ACC112 (cell line): ENCODE measurements around the gene ZBTB22.

Experiments used
- H2AFZ ChIP-seq: fragments of 200-600 bp; sonication (generic); one replicate; pipeline ENCODE4 v1.6.0; 2017; ENCODE audit warnings: antibody characterized with exemption, low read length; ENCODE audit not compliant: unreplicated experiment
- H3K27ac ChIP-seq: fragments of 200-600 bp; sonication (generic); 2 replicates; pipeline ENCODE4 v1.5.1; 2014; ENCODE audit warnings: low read depth, mild to moderate bottlenecking, antibody characterized with exemption, low read length, moderate library complexity
- H3K27me3 ChIP-seq: fragments of 200-600 bp; sonication (generic); 2 replicates; pipeline ENCODE4 v1.6.1; 2014; ENCODE audit warnings: mild to moderate bottlenecking, antibody characterized with exemption, low read length, moderate library complexity, mixed read lengths; ENCODE audit not compliant: insufficient read depth
- H3K36me3 ChIP-seq: fragments of 200-600 bp; sonication (generic); 2 replicates; pipeline ENCODE4 v1.6.1; 2016; ENCODE audit warnings: mild to moderate bottlenecking, antibody characterized with exemption, low read length, moderate library complexity, mixed read lengths; ENCODE audit not compliant: insufficient read depth
- H3K4me1 ChIP-seq: fragments of 200-600 bp; sonication (generic); one replicate; pipeline ENCODE4 v1.6.1; 2016; ENCODE audit warnings: low read length, mixed read lengths; ENCODE audit not compliant: insufficient read depth, unreplicated experiment, control insufficient read depth
- H3K4me3 ChIP-seq: fragments of 200-600 bp; sonication (generic); 2 replicates; pipeline ENCODE4 v1.5.1; 2014; ENCODE audit warnings: mild to moderate bottlenecking, low read depth, low read length
- H3K79me2 ChIP-seq: fragments of 200-600 bp; sonication (generic); one replicate; pipeline ENCODE4 v1.6.0; 2016; ENCODE audit warnings: low read length; ENCODE audit not compliant: control insufficient read depth, unreplicated experiment, insufficient read depth

ZBTB22 gene

GRCh38 chr6:33314515-33314942 lies 3.0 kb downstream of the ZBTB22 start:
- peaks cover 51% of the 10 kb centered on the region for H3K79me2 ChIP-seq

GRCh38 chr6:33313709-33314514 lies 3.6 kb downstream of the ZBTB22 start, which contains the start of gene TAPBP:
Gene TAPBP, minus strand, starts transcription at chr6:33314078. Its CDS starts 37 bp downstream, at chr6:33314041.
- H3K79me2 ChIP-seq: peaks cover 48% of the 10 kb centered on the region
- H3K4me1 ChIP-seq: peaks cover 23% of the 10 kb centered on the region
- H3K27me3 ChIP-seq: no peaks in the 10 kb centered on the region
- H2AFZ ChIP-seq: no peak within 1 kb of the TSS
- no peaks in the 10 kb centered on the region; the same call in 1 of the 2 replicates for H3K36me3 ChIP-seq
- H3K27ac ChIP-seq: peak within 1 kb of the TSS; percentile 93
- H3K4me3 ChIP-seq: peak within 1 kb of the TSS; percentile 97

More at GRCh38 chr6:33314515-33314942, 3.0 kb downstream of the ZBTB22 start:
- H2AFZ ChIP-seq: no peak overlapping the region
- peak overlapping the region; percentile 97 for H3K4me3 ChIP-seq
- H3K36me3 ChIP-seq: peaks cover 4% of the 10 kb centered on the region; the same call in 1 of the 2 replicates
- peaks cover 29% of the 10 kb centered on the region for H3K4me1 ChIP-seq
- H3K27me3 ChIP-seq: no peaks in the 10 kb centered on the region
- peak overlapping the region; percentile 93 for H3K27ac ChIP-seq

- peaks cover 3% of the 10 kb centered on the region; the same call in 1 of the 2 replicates for H3K36me3 ChIP-seq
- peak overlapping the region; percentile 93 for H3K27ac ChIP-seq
- peaks cover 16% of the 10 kb centered on the region for H3K4me1 ChIP-seq
- H3K79me2 ChIP-seq: peaks cover 50% of the 10 kb centered on the region
- H3K27me3 ChIP-seq: no peaks in the 10 kb centered on the region
- H3K4me3 ChIP-seq: peak overlapping the region; percentile 97
- no peak overlapping the region for H2AFZ ChIP-seq
Measured at GRCh38 chr6:33313105-33313708, 4.3 kb downstream of the ZBTB22 start.

DNA sequence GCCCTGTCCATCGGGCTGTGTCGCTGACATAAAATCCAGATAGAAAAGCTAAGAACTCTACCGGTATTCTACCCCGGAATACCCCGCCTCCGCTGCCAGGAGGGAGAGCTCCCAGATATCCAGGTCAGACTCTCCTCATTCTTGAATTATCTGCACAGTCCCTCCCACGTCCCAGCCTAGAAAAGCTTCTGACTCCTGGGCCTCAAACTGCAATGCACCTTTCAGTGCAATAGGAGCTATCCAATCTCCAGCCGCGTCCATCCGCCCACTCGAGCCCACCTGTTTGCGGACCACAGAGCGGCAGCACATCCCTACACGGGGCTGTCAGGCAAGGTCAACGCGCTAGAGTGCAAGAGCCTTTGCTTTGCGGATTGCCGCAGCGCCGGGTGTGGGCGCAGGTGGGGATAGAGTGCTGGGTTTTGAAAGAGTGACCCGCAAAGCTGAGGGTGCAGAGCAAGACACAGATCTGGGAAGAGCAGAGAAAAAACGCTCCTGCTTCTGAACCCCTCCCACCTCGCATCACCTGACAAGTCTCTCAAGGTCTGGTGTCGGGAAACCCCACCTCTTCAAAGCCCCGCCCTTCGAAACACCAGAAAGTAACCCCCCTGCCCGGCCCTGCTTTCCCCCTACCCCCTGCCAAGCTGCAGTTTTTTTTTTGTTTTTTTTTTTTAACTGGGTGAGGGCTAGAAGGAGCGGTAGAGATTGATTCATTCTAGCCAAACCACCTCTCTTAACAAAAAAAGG lies 5.0 kb downstream of the ZBTB22 start:
- Histone ChIP-seq H2AFZ (no peak overlapping the region), H3K36me3 (peaks cover 6% of the 10 kb centered on the region), H3K4me3 (peak overlapping the region; percentile 97), H3K27me3 (no peaks in the 10 kb centered on the region), H3K4me1 (peaks cover 15% of the 10 kb centered on the region), H3K79me2 (peaks cover 53% of the 10 kb centered on the region), H3K27ac (peak overlapping the region; percentile 93)

GRCh38 chr6:33306356-33306755 lies 11.2 kb downstream of the ZBTB22 start:
- Histone ChIP-seq H3K27ac (no peak overlapping the region), H3K36me3 (peaks cover 9% of the 10 kb centered on the region), H3K4me1 (no peaks in the 10 kb centered on the region), H3K79me2 (peaks cover 25% of the 10 kb centered on the region), H3K27me3 (no peaks in the 10 kb centered on the region), H3K4me3 (no peak overlapping the region), H2AFZ (no peak overlapping the region)

DNA sequence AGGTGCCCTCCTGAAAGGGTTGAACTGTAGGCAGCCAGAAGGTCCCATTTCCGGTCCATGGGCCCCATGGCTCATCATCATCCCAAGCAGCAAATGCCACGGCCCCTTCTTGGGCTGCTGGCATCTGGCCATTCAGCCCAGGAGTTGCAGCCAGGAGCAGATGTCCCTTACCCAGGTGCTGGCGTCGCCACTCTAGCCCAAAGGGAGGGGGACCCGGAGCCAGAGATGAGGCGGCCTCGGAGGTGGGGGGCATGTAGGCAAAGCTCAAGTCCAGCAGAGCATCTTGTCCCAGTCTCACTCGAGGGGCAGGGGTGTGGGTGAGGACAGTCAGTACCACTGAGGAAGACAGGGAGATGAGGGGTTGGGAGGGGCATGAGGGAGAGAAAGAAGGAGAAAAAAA lies 12.5 kb downstream of the ZBTB22 start:
- H3K27ac ChIP-seq: no peak overlapping the region
- peaks cover 9% of the 10 kb centered on the region for H3K36me3 ChIP-seq
- H3K27me3 ChIP-seq: no peaks in the 10 kb centered on the region
- H3K4me1 ChIP-seq: no peaks in the 10 kb centered on the region
- no peak overlapping the region for H3K4me3 ChIP-seq
- H3K79me2 ChIP-seq: peaks cover 24% of the 10 kb centered on the region
- no peak overlapping the region for H2AFZ ChIP-seq

DNA sequence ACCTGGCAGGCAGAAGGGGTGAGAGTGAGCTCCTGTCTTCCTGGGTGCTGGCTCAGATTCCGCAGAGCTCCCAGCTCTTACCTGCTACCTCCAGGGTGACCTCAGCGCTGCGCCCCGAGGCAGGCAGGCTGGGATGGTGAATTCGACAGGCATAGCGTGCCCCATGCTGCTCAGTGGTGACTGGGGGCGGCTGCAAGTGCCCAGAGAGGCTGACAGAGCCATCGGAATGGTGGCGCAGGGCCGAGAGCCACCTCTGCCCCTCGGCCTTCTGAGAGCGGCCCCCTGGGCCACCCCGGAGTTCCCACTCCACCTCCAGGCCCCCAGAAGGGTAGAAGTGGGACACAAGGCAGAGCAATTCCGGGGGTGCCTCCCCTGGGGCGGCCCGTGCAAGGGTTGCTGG lies 13.3 kb downstream of the ZBTB22 start:
- H3K4me1 ChIP-seq: no peaks in the 10 kb centered on the region
- H3K27me3 ChIP-seq: no peaks in the 10 kb centered on the region
- H3K4me3 ChIP-seq: no peak overlapping the region
- peaks cover 22% of the 10 kb centered on the region for H3K79me2 ChIP-seq
- H3K36me3 ChIP-seq: peaks cover 9% of the 10 kb centered on the region
- H2AFZ ChIP-seq: no peak overlapping the region
- no peak overlapping the region for H3K27ac ChIP-seq

DNA sequence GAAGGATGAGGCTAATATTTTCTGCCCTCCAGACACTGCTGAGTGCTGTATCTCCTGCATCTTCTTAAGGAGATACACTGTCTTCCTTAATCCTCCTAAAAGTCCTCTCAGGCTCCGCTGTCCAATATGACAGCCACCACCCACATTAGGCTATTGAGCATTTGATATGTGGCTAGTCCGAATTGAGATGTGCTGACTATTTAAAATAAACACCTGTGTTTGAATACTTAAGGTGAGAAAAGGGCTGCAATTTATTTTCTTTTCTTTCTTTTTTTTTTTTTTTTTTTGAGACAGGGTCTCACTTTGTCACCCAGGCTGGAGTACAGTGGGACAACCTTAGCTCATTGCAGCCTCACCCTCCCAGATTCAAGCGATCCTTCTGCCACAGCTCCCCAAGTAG lies 15.7 kb downstream of the ZBTB22 start:
- H3K27ac ChIP-seq: no peak overlapping the region
- H3K79me2 ChIP-seq: peaks cover 15% of the 10 kb centered on the region
- H3K4me3 ChIP-seq: no peak overlapping the region
- peaks cover 3% of the 10 kb centered on the region; the same call in 1 of the 2 replicates for H3K36me3 ChIP-seq
- peaks cover 4% of the 10 kb centered on the region for H3K4me1 ChIP-seq
- H3K27me3 ChIP-seq: no peaks in the 10 kb centered on the region
- H2AFZ ChIP-seq: no peak overlapping the region

GRCh38 chr6:33299237-33299944 lies 18.2 kb downstream of the ZBTB22 start:
- H2AFZ ChIP-seq: peak overlapping the region; percentile 30
- peaks cover 6% of the 10 kb centered on the region for H3K4me1 ChIP-seq
- no peaks in the 10 kb centered on the region; the same call in 1 of the 2 replicates for H3K36me3 ChIP-seq
- peaks cover 10% of the 10 kb centered on the region for H3K79me2 ChIP-seq
- peak overlapping the region; percentile 86 for H3K4me3 ChIP-seq
- H3K27me3 ChIP-seq: no peaks in the 10 kb centered on the region
- peak overlapping the region; percentile 95 for H3K27ac ChIP-seq

DNA sequence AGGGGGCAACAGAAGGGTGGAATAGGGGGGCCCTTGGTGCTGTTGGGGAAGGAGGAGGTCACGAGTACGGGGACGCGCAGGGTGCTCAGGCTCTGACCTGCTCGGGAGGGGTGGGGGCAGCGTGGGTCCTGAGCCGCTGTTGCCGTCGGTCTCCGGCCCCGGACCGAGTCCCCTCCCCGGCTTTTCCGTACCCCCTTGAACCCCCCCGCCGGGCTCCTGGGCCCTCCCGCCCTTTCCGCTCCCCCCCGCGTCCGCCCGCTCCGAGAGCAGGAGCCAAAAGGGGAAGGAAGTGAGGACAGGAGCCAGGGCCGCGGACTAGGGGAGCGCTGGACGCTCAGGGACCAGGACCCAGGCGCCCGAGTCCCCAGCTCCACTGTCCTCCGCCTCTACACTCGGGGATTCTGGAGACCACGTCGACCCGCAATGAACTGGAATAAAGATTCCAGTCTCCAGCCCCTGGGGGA lies 18.7 kb downstream of the ZBTB22 start, which contains the start of gene RGL2:
TSS of gene RGL2 (minus strand) at position 170 of the 464 bp plus-strand sequence. CDS start 332 bp downstream, outside the sequence.
- Histone ChIP-seq H3K4me1 (peaks cover 6% of the 10 kb centered on the region), H3K4me3 (peak within 1 kb of the TSS; percentile 86), H3K27me3 (no peaks in the 10 kb centered on the region), H3K27ac (peak within 1 kb of the TSS; percentile 95), H2AFZ (peak within 1 kb of the TSS; percentile 30), H3K79me2 (peaks cover 10% of the 10 kb centered on the region), H3K36me3 (no peaks in the 10 kb centered on the region; the same call in 1 of the 2 replicates)
